HG02943 (cell line): ENCODE measurements around the gene LAMA2.

Experiments
- ATAC-seq: cut with Tn5 transposase; IDR thresholded peaks from one replicate; pipeline ENCODE4 v1.9.1; 2021; ENCODE audit warnings: mild to moderate bottlenecking, low read depth, moderate library complexity; ENCODE audit not compliant: unreplicated experiment

LAMA2 gene

DNA sequence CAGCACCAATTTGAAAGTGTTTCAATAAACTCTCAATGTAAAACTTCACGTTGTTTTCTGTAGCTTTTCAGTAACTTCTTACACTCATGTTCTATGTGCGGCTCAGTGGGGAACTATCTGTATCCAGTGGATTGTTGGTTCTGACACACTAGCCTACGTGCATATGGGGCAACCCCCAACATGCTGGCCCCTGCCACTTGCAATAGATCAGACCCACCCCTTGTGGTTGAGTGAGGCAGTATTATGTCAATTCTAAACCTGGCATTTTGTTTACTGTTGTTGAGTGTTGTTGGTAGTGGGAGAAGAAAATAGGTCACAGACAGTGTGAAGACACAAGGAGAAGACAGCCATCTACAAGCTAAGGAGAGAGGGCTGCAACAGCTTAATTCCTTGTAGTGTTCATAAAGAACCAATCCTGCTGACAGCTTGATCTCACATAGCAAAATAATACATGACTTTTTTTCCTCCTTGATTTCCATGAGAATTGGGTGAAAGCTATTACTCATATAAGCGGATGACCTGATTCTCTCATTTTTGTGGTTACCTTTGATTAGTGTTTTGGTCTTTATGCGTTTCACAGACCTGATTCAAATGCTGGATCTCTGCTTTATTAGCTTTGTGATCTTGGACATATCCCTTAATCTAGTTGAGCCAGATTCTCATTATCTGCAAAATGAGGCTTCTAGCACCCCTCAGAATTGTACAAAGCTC lies 320.4 kb downstream of the LAMA2 start:
- no peak for ATAC-seq

DNA sequence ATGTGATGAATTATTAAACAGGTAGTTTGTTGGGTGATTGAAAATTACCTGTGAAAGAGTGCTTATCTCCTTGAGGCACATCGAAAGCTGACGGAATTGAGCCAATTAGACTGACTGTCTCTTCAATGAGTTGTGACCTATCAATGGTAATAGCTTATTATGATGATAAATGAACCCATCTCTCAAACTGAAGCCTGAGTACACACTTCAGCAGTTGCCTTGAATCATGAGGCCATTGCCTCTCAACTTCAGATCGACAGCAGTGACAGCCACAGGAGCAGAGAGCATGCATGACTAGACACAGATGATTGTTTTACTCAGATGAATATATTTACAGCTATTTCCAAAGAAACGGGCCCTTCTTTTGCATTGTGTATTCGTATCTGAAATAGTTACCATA lies 323.9 kb downstream of the LAMA2 start:
- no peak for ATAC-seq

DNA sequence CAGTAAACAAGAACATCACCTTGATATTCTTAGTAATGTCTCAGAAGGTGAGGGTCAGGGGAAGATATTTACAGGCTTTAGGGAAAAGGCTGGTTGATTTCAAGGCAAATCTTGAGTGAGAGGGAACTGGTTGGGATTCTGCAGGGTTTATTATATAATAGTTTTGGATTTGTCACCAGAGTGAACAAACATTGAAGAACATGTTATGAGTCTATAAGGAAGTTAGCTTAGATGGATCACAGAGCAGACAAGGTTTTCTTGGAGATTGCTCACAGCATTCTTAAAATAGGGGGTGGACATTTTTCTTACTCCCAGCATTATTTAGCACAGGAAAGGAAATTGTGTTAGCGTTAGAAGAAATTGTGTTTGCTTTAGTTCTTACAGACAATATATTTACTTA lies 324.9 kb downstream of the LAMA2 start:
- ATAC-seq: no peak

DNA sequence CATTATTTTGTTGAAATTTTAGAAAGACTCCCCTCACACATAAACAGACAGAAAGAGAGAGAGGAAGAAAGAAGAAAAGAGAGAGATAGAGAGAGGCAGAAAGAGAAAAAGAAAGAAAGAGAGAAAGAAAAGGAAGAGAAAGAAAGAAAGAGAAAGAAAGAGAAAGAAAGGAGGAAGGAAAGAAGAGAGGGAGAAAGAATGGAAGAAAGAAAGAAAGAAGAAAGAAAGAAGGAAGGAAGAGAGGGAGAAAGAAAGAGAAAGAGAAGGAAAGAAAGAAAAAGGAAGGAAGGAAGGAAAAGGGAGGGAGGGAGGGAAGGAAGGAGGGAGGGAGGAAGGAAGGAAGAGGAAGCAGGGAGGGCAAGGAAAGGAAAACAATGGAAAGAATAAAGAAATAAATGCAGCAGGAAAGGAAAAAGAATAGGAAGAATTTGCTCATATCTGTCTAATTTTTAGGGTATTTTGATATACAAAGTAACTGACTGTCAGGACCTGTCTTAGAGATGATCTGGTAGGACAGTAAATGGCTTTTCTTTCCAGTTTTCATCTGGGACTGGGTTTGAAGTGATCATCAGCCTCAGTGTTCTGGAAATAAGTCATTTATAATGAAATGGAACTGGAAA lies 325.6 kb downstream of the LAMA2 start:
- ATAC-seq: no peak

DNA sequence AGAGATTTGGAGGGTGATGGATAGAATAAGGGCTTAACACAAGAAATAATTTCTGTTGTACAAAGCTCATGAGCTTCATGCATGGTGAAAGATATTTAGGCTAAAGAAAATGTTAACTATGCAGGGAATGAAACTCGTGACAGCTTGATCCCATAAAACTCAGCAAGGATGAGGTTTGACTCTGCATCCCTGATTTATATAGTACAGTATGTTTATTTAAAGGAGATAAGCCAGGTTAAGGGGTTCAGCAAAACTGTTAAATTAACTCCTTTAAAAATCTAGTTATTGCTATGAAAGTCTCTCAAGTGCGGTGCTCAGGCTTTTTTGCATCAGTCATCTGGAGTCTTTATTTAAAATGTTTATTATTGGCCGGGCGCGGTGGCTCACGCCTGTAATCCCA lies 326.4 kb downstream of the LAMA2 start:
- no peak for ATAC-seq

DNA sequence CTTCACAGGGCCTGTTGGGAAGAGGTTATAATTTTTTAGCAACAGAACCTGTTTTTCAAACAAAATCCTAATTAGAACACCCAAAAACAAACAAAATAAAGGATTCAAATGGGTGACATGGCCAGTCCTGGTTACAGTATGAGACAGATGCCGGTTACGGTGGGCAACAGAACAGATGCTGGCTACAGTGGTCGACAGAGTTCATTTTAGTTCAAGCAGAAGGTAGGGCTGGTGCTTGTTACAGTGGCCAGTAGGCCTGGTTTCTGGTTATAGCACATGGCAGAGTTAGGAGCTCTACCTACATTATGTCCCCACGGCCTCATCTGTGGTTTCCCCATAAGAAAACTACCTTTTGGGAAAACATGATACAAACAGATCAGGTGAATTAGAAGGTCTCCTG lies 327.7 kb downstream of the LAMA2 start:
- no peak for ATAC-seq

DNA sequence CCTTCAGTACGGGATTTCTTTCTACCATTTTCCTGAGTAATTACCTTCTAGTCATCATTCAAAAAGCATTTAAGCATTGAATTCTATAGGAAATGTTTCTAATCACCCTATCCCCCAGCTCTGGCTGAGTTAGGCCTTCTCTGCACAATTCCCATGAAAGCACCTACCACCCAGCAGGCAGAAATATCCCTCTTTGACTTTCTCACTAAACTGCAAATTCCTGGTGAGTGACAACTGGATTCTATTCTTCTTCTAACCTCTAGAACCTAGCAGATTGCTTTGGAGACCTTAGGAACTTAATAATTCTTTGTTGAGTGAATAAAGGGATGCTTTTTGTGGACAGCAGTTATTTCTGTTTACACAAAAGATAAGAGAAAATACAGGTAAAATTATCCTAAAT lies 328.7 kb downstream of the LAMA2 start:
- ATAC-seq: no peak

DNA sequence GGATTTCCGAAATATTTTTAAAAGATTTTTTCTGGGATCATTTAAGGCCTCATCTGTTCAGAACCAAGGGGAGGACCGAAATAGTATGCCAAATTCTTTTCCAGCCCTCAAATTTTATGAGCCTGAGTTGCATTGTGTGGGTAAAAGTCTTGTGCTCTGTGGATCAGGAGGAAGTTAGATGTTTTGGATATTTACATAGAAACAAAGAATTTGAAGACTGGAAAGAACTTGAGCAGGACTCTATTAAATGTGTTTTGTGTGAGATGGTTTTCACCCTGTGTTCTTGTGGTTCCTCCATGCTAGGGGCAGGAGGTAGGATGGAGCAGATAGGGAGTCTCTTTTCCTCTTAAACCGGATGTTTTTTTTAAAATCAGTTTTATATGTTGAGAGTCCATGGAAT lies 329.1 kb downstream of the LAMA2 start:
- ATAC-seq: no peak

DNA sequence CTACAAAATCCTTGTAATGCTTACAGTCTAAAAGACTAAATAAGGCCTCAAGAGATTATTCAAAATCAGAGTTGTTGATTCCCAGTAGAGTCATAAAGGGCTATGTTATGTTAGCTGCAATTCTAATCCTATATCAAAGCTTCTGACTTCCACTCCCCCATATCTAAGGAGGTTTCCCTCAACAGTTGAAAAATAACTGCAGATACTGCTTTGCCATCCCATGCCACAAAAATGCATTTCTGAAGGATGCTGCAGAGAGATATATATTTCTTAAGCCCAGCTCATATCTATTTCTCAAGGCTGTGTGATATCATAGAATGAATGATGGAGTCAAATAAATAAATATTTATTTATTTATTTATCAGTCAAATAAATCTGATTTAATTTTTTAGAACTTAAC lies 332.3 kb downstream of the LAMA2 start:
- ATAC-seq: no peak

DNA sequence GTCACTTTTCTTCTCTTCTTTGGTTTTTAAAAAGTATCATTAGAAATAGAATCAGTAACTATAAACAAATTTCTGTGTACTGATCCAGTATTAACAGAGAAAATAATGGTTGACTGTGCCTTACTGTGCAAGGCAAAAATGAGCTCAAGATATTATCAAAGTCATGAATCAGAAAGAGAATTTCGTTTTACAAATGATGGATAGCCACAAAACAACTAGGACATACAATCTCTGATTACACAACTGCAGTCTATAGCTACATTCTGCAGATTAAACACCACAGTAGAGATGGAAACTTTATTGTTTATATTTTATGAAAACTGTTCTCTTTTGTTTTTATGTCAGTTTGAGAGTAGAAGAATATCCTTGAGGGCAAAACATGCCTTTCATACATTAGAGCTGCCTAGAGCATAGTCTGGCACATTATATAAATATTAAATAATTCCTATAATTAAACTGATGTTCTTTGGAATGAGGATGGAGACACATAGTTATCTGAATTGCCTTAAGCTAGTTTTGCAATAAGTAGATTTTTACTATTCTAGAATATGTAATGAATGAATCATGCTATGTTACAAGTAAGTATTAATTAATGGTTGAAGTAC lies 333.1 kb downstream of the LAMA2 start:
- no peak for ATAC-seq

DNA sequence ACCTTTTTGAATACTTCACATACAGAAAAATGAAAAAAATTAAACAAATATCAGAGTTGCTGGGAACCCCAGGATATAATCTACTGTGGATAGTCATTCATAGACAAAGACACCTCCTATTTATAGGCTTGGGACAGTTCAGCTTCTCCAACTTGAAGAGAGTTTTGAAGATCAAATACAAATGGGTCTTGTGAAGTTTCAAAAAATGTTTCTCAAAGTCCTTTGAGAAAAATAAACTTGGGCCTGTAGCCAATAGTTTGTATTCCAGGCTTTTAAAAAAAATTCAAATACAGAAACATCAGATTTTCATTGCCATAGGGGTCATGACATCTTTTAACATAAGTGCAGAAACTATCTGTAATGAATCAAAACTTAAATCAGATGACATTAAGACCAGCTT lies 334.8 kb downstream of the LAMA2 start:
- ATAC-seq: no peak

DNA sequence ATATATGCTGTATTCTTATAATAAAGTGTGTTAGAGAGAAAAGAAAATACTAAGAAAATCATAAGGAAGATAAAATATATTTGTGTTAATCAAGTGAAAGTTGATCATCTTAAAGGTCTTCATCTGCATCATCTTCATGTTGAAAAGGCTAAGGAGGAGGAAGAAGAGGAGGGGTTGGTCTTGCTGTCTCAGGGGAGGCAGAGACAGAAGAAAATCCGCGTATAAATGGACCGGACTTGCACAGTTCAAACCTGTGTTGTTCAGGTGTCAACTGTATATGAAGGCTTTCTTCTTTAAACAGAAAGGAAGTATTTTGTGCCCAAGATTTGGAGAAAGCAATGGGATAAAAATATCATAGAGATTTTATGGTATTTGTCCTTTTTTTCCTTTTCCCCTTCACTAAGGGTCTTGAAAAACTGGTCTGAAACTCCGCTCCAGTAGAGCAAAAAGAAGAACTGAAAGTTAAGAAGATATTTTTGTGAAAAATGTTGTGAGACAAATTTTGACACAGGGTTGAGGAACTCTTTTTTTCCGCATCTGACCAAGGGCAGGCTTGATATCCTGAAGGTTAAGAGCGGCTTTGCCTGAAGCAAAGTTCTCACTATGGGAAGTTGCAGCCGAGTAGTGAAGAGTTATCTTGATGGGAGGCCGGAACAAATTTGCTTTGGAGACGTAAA lies 350.7 kb downstream of the LAMA2 start:
- ATAC-seq: peak; percentile 50

DNA sequence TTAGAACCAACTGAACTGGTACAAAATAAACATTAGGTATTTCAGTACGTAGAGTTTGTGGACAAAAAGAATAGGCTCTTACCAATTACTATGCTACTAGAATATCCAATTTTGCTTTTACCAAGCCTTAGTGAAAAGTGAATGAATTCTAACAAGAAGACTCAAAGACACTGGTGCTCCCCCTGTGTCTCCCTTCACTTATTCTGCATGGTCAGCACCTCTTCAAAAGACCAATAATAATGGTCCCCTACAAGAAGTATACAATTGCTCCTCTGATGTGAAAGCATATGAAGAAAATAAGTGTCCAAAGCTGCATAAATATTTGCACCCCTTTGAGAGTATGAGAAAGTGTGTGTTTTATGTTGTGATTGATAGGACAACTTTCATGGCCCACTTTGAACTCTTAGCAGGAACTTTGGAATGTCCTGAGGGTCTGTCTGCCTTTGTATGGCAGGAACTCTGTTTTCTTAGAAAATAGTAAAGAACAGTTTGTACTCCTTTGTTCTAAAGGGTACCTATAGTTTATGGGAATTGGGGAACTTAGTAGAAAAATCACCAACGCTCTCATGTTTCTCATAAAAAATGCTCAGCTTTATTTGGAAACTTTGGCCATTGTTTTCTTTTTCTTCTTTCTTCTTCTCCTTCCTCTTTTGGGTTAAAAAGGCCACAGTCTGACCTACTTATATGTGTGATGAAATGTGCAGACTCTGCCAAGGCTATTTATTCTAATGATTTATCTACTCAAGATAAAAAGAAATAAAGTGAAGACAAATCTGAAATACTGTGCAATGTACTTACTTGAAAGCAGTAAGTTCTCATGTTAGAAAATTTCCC lies 352.4 kb downstream of the LAMA2 start:
- no peak for ATAC-seq

DNA sequence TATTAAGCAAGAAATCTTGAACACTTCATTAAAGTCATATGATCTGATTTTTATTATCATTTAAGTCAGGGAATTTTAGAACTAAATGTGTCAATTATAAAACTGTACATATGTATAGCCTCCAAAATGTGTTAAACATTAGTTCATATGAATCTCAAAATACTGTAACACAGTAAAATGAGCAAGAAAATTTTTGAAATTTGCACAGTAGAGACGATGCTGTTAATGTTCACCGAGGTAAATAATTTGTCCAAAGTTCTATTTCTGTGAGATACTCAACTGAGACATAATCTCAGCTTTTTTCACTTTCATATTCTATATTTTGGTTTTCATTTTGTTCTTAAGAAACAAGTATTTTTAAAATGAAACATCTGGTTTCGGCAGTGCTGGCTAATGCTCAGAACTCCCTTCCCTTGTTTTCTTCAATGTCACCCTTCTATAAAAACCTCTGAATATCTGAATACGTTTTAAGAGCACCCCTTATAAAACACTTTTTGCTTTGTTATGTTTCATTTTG lies 353.1 kb downstream of the LAMA2 start:
- ATAC-seq: peak; percentile 73

DNA sequence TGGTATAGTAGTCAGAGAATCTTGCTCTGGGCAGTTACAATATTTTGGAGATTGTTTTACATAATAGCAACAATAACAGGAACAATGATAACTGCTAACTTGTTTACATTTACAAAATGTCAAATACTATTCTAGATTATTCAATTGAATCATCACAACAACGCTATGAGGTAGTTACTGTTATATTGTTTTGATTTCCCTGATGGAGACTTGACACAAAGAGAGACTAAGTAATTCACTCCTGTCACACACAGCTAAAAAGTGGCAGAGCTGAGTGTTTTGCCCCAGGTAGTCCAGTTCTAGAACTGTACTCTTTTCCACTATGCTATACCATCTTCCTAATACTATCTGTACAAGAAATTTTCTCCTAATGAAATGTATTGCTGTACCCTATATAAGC lies 356.1 kb downstream of the LAMA2 start:
- ATAC-seq: no peak

DNA sequence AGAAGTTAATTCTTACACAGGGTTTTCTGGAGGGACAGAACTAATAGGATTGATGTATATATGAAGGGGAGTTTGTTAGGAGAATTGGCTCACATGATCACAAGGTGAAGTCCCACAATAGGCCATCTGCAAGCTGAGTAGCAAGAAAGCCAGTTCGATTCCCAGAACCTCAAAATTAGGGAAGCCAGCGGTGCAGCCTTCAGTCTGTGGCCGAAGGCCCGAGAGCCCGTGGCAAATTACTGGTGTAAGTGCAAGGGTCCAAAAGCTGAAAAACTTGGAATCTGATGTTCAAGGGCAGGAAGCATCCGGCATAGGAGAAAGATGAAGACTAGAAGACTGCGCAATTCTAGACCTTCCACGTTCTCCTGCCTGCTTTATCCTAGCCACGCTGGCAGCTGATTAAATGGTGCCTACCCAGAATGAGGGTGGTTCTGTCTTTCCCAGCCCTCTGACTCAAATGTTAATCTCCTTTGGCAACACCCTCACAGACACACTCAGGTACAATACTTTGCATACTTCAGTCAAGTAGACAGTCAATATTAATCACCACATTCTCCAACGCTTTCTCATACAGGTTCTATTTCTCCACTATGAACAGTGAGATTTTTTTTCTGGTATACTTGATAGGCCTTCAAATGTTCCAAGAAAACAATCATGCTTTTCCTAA lies 357.0 kb downstream of the LAMA2 start:
- ATAC-seq: no peak

DNA sequence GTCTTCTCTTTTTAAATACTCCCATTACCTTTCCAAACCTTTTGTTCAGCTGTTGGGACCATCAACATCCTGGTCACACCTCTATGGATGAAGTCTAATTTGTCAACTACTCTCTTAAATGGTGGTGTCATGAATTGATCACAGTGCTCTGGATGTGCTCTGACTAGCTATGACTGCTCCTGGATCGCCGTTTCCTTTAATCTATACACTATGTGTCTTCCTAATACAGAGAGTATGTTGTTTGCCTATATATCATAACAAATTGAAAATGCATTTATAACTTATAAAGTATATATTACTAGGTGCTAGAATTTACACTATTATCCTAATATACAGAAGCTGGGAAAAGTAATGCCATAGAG lies 357.5 kb downstream of the LAMA2 start:
- ATAC-seq: no peak

DNA sequence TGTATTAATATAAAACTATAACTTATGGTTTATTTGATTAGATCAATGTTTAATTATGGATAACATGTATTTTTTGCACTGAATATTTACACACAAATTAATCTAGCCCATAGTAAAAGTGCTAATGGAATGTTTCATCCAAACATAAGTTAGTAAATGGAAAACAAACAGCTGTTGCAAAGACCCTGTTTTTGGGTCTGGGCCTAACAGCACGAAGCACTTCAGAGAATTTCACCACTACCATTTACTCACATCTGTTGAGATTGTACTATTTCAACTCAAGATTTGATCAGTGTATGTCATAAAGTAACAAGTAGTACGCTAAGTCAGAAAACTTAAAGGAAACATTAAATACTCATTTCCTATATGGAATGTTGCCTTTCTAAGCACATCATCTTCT lies 359.6 kb downstream of the LAMA2 start:
- no peak for ATAC-seq

DNA sequence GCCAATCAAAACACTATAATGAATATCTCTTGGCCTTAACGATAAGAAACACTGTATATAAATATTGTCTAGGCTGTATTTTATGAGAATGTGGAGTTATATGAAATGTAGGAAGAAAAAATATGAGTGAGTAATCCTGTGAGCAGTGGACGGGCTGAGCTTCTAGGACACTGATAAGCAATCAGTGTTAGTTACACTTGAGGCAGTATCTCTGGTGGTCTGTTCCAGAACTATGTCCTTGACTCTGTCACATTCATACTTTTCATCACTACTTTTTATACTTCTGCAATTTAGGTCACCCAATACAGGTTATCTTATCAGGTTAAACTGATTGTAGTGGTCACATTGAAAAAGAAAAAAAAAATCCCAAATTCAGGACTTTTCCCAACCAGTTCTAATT lies 360.4 kb downstream of the LAMA2 start:
- no peak for ATAC-seq

DNA sequence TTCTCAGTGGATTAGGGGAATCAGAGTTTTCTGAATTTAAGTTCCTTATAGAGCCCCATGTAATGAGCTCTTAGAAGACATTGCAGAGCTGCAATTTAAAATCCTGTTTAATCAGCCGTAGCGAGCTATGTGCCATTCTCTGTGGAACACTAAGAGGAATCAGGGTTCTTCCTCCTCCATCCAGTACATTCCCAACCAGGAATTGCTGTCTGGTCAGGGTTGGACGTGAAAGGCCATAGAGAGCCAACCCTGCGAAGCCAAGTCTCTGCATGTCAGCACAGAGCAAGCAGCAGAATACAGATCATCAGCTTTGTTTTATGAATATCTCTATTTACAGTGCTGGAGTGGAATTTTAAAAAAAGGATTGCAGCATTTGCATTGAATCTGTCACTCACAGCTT lies 366.0 kb downstream of the LAMA2 start:
- no peak for ATAC-seq
